OCI-LY1 (cell line): ENCODE measurements around the gene ARHGAP28.

Experiments
- H2AFZ ChIP-seq: fragments of 200-600 bp; sonication (generic), shearing (Covaris generic); 2 replicates; pipeline ENCODE4 v1.6.0; 2014; ENCODE audit warnings: antibody characterized with exemption, mild to moderate bottlenecking, low read length
- H3F3A ChIP-seq: fragments of 200-600 bp; sonication (generic), shearing (Covaris generic); 2 replicates; pipeline ENCODE4 v1.6.0; 2014; ENCODE audit warnings: mild to moderate bottlenecking, antibody characterized with exemption, low read length, moderate library complexity; ENCODE audit not compliant: insufficient read depth
- H3K27ac ChIP-seq: fragments of 200-600 bp; sonication (generic); 2 replicates; pipeline ENCODE4 v1.5.1; 2014; ENCODE audit warnings: low read length, mixed run types, mild to moderate bottlenecking, low read depth; ENCODE audit not compliant: poor library complexity, severe bottlenecking
- H3K27me3 ChIP-seq: fragments of 200-600 bp; sonication (generic); 2 replicates; pipeline ENCODE4 v1.6.0; 2014; ENCODE audit warnings: antibody characterized with exemption, mild to moderate bottlenecking, low read length, moderate library complexity; ENCODE audit not compliant: insufficient read depth
- H3K36me3 ChIP-seq: fragments of 200-600 bp; sonication (generic); 2 replicates; pipeline ENCODE4 v1.6.1; 2014; ENCODE audit warnings: mild to moderate bottlenecking, antibody characterized with exemption, low read length, moderate library complexity, mixed read lengths; ENCODE audit not compliant: insufficient read depth
- H3K4me1 ChIP-seq: fragments of 200-600 bp; sonication (generic); 2 replicates; pipeline ENCODE4 v1.5.1; 2014; ENCODE audit warnings: mild to moderate bottlenecking, low read length, moderate library complexity; ENCODE audit not compliant: insufficient read depth, severe bottlenecking
- H3K4me2 ChIP-seq: fragments of 200-600 bp; sonication (generic), shearing (Covaris generic); 2 replicates; pipeline ENCODE4 v1.6.1; 2014; ENCODE audit warnings: low read length
- H3K4me3 ChIP-seq: fragments of 200-600 bp; sonication (generic); 2 replicates; pipeline ENCODE4 v1.5.1; 2014; ENCODE audit warnings: low read length, low read depth, mild to moderate bottlenecking, mixed read lengths; ENCODE audit not compliant: poor library complexity, severe bottlenecking
- H3K79me2 ChIP-seq: fragments of 200-600 bp; shearing (Covaris generic); 2 replicates; pipeline ENCODE4 v1.6.1; 2016; ENCODE audit warnings: mixed run types, low read length, mixed read lengths; ENCODE audit not compliant: insufficient read depth
- H3K9ac ChIP-seq: fragments of 200-600 bp; sonication (generic), shearing (Covaris generic); 2 replicates; pipeline ENCODE4 v1.6.1; 2014; ENCODE audit warnings: mild to moderate bottlenecking, low read length, mixed read lengths
- H3K9me2 ChIP-seq: fragments of 200-600 bp; sonication (generic), shearing (Covaris generic); 2 replicates; pipeline ENCODE4 v1.6.1; 2014; ENCODE audit warnings: low read depth, mild to moderate bottlenecking, low read length, mixed read lengths
- H3K9me3 ChIP-seq: fragments of 200-600 bp; shearing (Covaris generic); 2 replicates; pipeline ENCODE4 v1.6.1; 2014; ENCODE audit warnings: low read length, mixed read lengths
- H4K20me1 ChIP-seq: fragments of 200-600 bp; sonication (generic), shearing (Covaris generic); 2 replicates; pipeline ENCODE4 v1.6.0; 2016; ENCODE audit warnings: mild to moderate bottlenecking, low read length; ENCODE audit not compliant: insufficient read depth
- CTCF ChIP-seq: fragments of 200-600 bp; sonication (generic), shearing (Covaris generic); IDR thresholded peaks from 2 replicates; pipeline ENCODE4 v1.5.1; 2017; ENCODE audit warnings: mild to moderate bottlenecking, antibody characterized with exemption, low read length, moderate library complexity, mixed read lengths
- EZH2 ChIP-seq: fragments of 200-600 bp; sonication (generic), shearing (Covaris generic); IDR thresholded peaks from 2 replicates; pipeline ENCODE4 v1.8.0; 2017; ENCODE audit warnings: borderline replicate concordance, mixed run types, mild to moderate bottlenecking, antibody characterized with exemption, low read length, moderate library complexity, mixed read lengths

Gene ARHGAP28

GRCh38 chr18:6795307-6795706, 65.8 kb downstream of the ARHGAP28 start:
- Histone ChIP-seq H3K9ac (no peak overlapping the region), H3K4me2 (no peak overlapping the region), H3K9me3 (no peaks in the 10 kb centered on the region), H3K79me2 (no peaks in the 10 kb centered on the region), H3K27me3 (0 out of 2 replicates have a peak, but pooled peaks cover 8% of the 10 kb centered on the region), H3K4me3 (no peak overlapping the region), H2AFZ (no peak overlapping the region), H3F3A (no peaks in the 10 kb centered on the region), H4K20me1 (no peaks in the 10 kb centered on the region), H3K9me2 (no peaks in the 10 kb centered on the region), H3K4me1 (no peaks in the 10 kb centered on the region), H3K27ac (no peak overlapping the region), H3K36me3 (no peaks in the 10 kb centered on the region)
- TF ChIP-seq EZH2 (no peak), CTCF (no peak)

- Histone ChIP-seq H3K79me2 (no peaks in the 10 kb centered on the region), H3K9ac (no peak overlapping the region), H3K4me1 (no peaks in the 10 kb centered on the region), H3K27me3 (0 out of 2 replicates have a peak, but pooled peaks cover 6% of the 10 kb centered on the region), H3F3A (no peaks in the 10 kb centered on the region), H2AFZ (no peak overlapping the region), H4K20me1 (no peaks in the 10 kb centered on the region), H3K27ac (no peak overlapping the region), H3K9me3 (no peaks in the 10 kb centered on the region), H3K4me2 (no peak overlapping the region), H3K36me3 (no peaks in the 10 kb centered on the region), H3K4me3 (no peak overlapping the region), H3K9me2 (no peaks in the 10 kb centered on the region)
- TF ChIP-seq CTCF (no peak), EZH2 (no peak)
Observed at GRCh38 chr18:6796511-6796910, 67.0 kb downstream of the ARHGAP28 start.

- Histone ChIP-seq H3F3A (no peaks in the 10 kb centered on the region), H4K20me1 (no peaks in the 10 kb centered on the region), H3K4me3 (no peak overlapping the region), H3K27me3 (0 out of 2 replicates have a peak, but pooled peaks cover 6% of the 10 kb centered on the region), H3K36me3 (no peaks in the 10 kb centered on the region), H2AFZ (no peak overlapping the region), H3K4me1 (no peaks in the 10 kb centered on the region), H3K27ac (no peak overlapping the region), H3K9me2 (no peaks in the 10 kb centered on the region), H3K4me2 (no peak overlapping the region), H3K9me3 (no peaks in the 10 kb centered on the region), H3K9ac (no peak overlapping the region), H3K79me2 (no peaks in the 10 kb centered on the region)
- no peak for TF ChIP-seq CTCF
- TF ChIP-seq EZH2: no peak
Observed at GRCh38 chr18:6797171-6797570, 67.7 kb downstream of the ARHGAP28 start.
